GM12878 (cell line): ENCODE data around the gene CMSS1. TPM values are rescaled to one million over a fixed set of nuclear protein-coding genes. Genes with fewer than 3 reads are reported as not detected.

Experiments used
- ATAC-seq: fragments of 200-7000 bp; cut with Tn5 transposase; 3 replicates; pipeline ENCODE4 v1.9.1; 2020; ENCODE audit warnings: mild to moderate bottlenecking, moderate library complexity
- BruUV-seq: library from RNA; stranded (reverse); fragments of 400-500 nt; replicated peaks from 2 replicates; lab custom pipeline; 2021; lab: Mats Ljungman, UMichigan
- CTCF ChIA-PET: fragments of 300-600 bp; sonication (Branson Sonifier 250); formaldehyde crosslinking; extraction: SDS; loops from one replicate; lab custom pipeline; 2021; ENCODE audit warnings: inconsistent platforms; lab: Yijun Ruan, JAX
- POLR2A ChIA-PET: fragments of 350-600 bp; formaldehyde crosslinking; extraction: SDS; loops from one replicate; lab custom pipeline; 2021; ENCODE audit warnings: inconsistent platforms; lab: Charles Lee
- RAD21 ChIA-PET: fragments of 300-600 bp; sonication (Branson Sonifier 250); formaldehyde crosslinking; loops from one replicate; lab custom pipeline; 2023; ENCODE audit warnings: antibody characterized with exemption; ENCODE audit not compliant: unreplicated experiment; lab: Charles Lee
- SMC1A ChIA-PET: fragments of 300-600 bp; sonication (Branson Sonifier 250); formaldehyde crosslinking; loops from one replicate; lab custom pipeline; 2023; ENCODE audit not compliant: unreplicated experiment, uncharacterized antibody; lab: Charles Lee
- DNase-seq: peaks from one replicate; pipeline ENCODE4 v3.0.0-alpha.2; 2011; ENCODE audit warnings: low read depth, low spot score
- FAIRE-seq: peaks from 3 replicates; lab custom pipeline; 2011; peaks lifted over from hg19 to GRCh38; lab: Jason Lieb, UNC
- H2AFZ ChIP-seq: 2 replicates; pipeline ENCODE4 v1.6.0; 2011; ENCODE audit warnings: low read depth, low read length, control low read depth; ENCODE audit not compliant: control insufficient read depth
- H3K27ac ChIP-seq: 2 replicates; pipeline ENCODE4 v1.5.1; 2011; ENCODE audit warnings: control low read depth; ENCODE audit not compliant: control insufficient read depth, insufficient read depth
- H3K27me3 ChIP-seq, 2 experiments: replicated peaks in 1 of 2; 2 replicates each; pipeline versions ENCODE4 v1.6.0 to v1.6.1; 2011; ENCODE audit warnings: low read length in 1 of 2; ENCODE audit not compliant: control insufficient read depth in 2 of 2, insufficient read depth in 2 of 2
- H3K36me3 ChIP-seq, 2 experiments: 2 replicates each; pipeline ENCODE4 v1.5.1; 2011; ENCODE audit warnings: low read length in 1 of 2; ENCODE audit not compliant: control insufficient read depth in 2 of 2, insufficient read depth in 2 of 2
- H3K4me1 ChIP-seq: 2 replicates; pipeline ENCODE4 v1.6.1; 2011; ENCODE audit warnings: mild to moderate bottlenecking, low read length, moderate library complexity, mixed read lengths; ENCODE audit not compliant: control insufficient read depth, insufficient read depth
- H3K4me2 ChIP-seq: 2 replicates; pipeline ENCODE4 v1.6.0; 2011; ENCODE audit warnings: control low read depth; ENCODE audit not compliant: control insufficient read depth, insufficient read depth
- H3K4me3 ChIP-seq: fragments of 200-600 bp; sonication (generic); 2 replicates; pipeline ENCODE4 v1.5.1; 2016
- H3K79me2 ChIP-seq: 2 replicates; pipeline ENCODE4 v1.6.0; 2011; ENCODE audit warnings: low read length; ENCODE audit not compliant: control insufficient read depth, insufficient read depth
- H3K9ac ChIP-seq: 2 replicates; pipeline ENCODE4 v1.8.0; 2011; ENCODE audit warnings: low read length, control low read depth, mixed read lengths; ENCODE audit not compliant: control insufficient read depth, insufficient read depth
- H3K9me3 ChIP-seq: replicated peaks from 3 replicates; pipeline ENCODE4 v1.5.1; 2011; ENCODE audit warnings: mild to moderate bottlenecking, low read length; ENCODE audit not compliant: control insufficient read depth, insufficient read depth
- H4K20me1 ChIP-seq: 2 replicates; pipeline ENCODE4 v1.6.0; 2011; ENCODE audit not compliant: control insufficient read depth, insufficient read depth
- ZBTB40 ChIP-seq: fragments of 450-650 bp; IDR thresholded peaks from 2 replicates; pipeline ENCODE4 v1.6.1; 2016; ENCODE audit warnings: mild to moderate bottlenecking, moderate library complexity, borderline replicate concordance
- in situ Hi-C: fragments of 300-500 bp; cut with MboI; formaldehyde crosslinking; loops from 9 replicates; pipeline ENCODE4 v1.14.3; 2018; ENCODE audit warnings: mixed read lengths
- intact Hi-C: fragments of 100-400 bp; cut with micrococcal nuclease; formaldehyde crosslinking; loops from one replicate; pipeline ENCODE4 v1.14.2; 2022; ENCODE audit not compliant: unreplicated experiment
- polyA plus RNA-seq, 11 experiments: library from polyadenylated mRNA; depleted of rRNA in 4 of 11; unstranded in 6 of 11; stranded (reverse) in 5 of 11; fragments of >200 nt; fragmentation: Nextera tagmentation in 4 of 11; fragmentation: Illumina TruSeq in 1 of 11; extraction: Ambion mirVana in 4 of 11; extraction: Trizol in 1 of 11; gene quantifications; 1 replicate in 1 of 11; 2 replicates in 10 of 11; pipeline versions ENCODE4 v1.2.1 to v1.2.3, GENCODE V29; 2011 to 2016; ENCODE audit warnings: inconsistent platforms in 2 of 11, missing spikeins in 2 of 11, low read depth in 1 of 11
- total RNA-seq, 4 experiments: library from RNA; depleted of rRNA in 3 of 4; stranded (reverse); fragments of >200 nt in 3 of 4; fragmentation: Illumina TruSeq in 1 of 4; extraction: Trizol in 1 of 4; gene quantifications; 2 replicates each; pipeline versions ENCODE4 v1.2.1 to v1.2.3, GENCODE V29; 2013 to 2021

Gene CMSS1
- total and polyA plus RNA-seq, 10 of the 15 experiments (the other 5 are each of a cell fraction or from before 2014, with no cell fraction given), result 31.0 to 118 (median 70.1) TPM

GRCh38 chr3:100008081-100008698, 190.5 kb downstream of the CMSS1 start:
- H3K27ac ChIP-seq, result no peak overlapping the region
- no peak overlapping the region for H3K4me2 ChIP-seq
- H3K79me2 ChIP-seq, result no peaks in the 10 kb centered on the region
- intact Hi-C loops, result no loop called here
- H3K27me3 ChIP-seq, result no peaks in the 10 kb centered on the region
- no TSS peak for BruUV-seq
- H3K4me3 ChIP-seq, result no peak overlapping the region
- peaks cover 2% of the 10 kb centered on the region; the same call in 1 of the 2 replicates for H3K4me1 ChIP-seq
- RAD21 ChIA-PET, result no interaction called here
- no peak overlapping the region for H2AFZ ChIP-seq
- no peak overlapping the region for H3K9ac ChIP-seq
- POLR2A ChIA-PET, result no interaction called here
- H3K36me3 ChIP-seq, result no peaks in the 10 kb centered on the region
- no peak for TF ChIP-seq ZBTB40
- TF ChIP-seq, all 136 proteins: peak for 0
- Histone ChIP-seq H3K9me3 (no peaks in the 10 kb centered on the region), H4K20me1 (no peaks in the 10 kb centered on the region)
- CTCF ChIA-PET, result interaction anchor here (1.1 kb wide), 1 partner anchor 49 kb away, joined by 3 read pairs; no protein-coding TSS in a partner anchor
- no peak for FAIRE-seq
- no peak for ATAC-seq
- in situ Hi-C loops, result no loop called here
- SMC1A ChIA-PET, result interaction anchor here (1.5 kb wide), 1 partner anchor 9 kb away, joined by 4 read pairs; no protein-coding TSS in a partner anchor
- no peak for DNase-seq
